Stimulated activated naive CD8-positive, alpha-beta T cell treated with anti-CD3 and anti-CD28 coated beads, Interleukin-15, Interleukin-2, amounts not matched to agents 100 U/mL and 50 U/mL, for 24 hours (primary cell): ENCODE results near the gene MTR.

Experiments used
- ATAC-seq: fragments of 150-1000 bp; cut with Tn5 transposase; one replicate; pipeline ENCODE4 v1.10.0; 2021
- DNase-seq: peaks from one replicate; pipeline ENCODE4 v3.0.0; 2021

MTR gene

DNA sequence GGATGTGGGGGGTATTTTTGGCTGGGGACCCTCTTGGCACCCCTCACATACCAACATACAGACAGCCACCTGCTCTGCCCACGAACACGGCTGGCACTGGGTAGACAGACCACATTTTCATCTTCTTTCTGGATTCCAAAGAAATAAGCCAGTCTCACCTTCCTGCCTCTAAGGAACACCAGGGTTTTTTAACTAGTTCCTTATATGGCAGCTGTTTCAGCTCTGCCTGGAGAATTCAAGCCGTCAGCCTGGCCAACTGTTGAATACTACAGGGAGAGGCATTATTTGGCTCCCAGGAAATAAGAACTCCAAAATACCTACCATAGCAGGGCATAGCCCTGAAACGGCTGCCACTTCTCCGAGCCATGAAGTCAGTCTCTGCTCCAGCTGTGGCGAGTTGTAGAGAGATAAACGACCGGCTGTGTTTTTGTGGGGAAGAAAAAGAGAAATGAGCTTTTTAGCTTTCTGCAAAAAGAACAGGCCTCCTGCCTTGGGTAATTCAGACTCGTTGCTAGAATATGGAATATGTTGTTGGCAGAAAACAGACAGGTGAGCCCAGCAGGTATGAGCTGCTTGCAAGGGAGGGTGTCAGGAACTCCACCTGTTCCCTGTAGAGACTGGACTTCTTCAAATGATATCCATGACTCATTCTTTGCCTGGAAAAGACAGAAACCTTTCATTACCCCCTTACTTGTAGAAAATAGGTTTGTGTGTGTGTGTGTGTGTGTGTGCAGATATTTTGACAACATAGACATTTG, 157.3 kb downstream of the MTR start:
- DNase-seq (no peak), ATAC-seq (no peak)

GRCh38 chr1:236953151-236953700, 158.1 kb downstream of the MTR start:
- ATAC-seq, result no peak
- DNase-seq, result no peak
